Stimulated activated CD8-positive, alpha-beta memory T cell treated with anti-CD3 and anti-CD28 coated beads, Interleukin-4, amount 100 ng/mL, for 4 hours (primary cell): ENCODE data around the gene LRP5.
"Not testable (repeated sequence)": the region's sequence is repeated elsewhere in the genome, so short reads cannot be mapped to it uniquely, and the experiment has no call there.

Source experiments
- DNase-seq, 2 donors: peaks; one replicate each; pipeline ENCODE4 v3.0.0-alpha.2; 2020; ENCODE audit warnings: low read depth in 2 of 2, low spot score in 1 of 2

The LRP5 gene

DNA sequence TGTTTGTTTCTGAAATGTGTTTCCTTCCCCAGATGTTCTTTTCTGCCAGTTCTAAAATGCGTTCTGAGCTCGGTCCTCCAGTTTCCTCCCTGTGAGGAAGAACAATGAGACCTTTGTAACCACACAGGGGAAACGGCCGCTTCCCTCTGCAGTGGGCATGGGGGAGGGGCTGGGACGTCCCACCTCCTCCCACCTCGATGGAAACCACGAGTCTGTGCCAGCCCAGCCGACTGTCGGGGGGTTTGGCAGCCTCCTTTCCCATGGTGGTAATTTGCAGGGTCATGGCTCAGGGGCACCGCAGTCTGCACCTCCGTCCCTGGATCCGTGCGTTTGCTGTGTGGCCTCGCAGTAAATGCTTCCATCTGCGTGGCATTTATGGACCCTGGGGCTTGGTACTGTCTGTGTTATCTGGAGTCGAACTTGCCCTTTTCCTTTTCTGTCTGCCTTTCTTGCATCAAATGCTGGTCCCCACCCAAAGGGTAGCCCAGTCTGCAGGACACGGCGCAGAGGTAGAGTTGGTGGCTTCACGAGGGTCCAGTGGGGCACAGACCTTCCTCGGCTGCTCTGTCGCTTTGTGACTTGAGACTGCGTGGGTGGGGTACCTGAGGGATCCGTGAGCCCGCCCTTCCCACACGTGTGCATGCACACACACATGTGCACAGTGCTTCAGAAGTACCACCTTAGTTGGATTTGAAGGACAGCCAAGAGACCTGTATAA lies 16.1 kb downstream of the LRP5 start:
- no peak for DNase-seq

DNA sequence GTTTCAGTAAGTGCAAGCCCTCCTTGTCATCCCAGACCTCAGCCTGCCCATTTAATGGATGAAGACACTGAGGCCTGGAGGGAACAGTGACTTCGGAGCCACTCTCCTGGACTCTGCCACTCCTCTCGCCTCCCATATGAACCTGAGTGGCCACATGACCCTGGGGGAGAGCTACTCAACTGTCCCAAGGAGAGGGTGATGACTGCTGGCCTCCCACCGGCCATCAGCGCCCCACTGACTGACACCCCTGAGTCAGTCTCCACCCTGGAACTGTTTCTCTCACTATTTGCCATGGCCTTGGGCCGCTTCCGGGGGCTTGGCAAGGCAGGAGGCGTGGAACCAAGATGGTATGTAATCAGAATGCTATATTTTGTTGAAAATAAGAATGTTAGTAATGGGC lies 17.1 kb downstream of the LRP5 start:
- DNase-seq = no peak

DNA sequence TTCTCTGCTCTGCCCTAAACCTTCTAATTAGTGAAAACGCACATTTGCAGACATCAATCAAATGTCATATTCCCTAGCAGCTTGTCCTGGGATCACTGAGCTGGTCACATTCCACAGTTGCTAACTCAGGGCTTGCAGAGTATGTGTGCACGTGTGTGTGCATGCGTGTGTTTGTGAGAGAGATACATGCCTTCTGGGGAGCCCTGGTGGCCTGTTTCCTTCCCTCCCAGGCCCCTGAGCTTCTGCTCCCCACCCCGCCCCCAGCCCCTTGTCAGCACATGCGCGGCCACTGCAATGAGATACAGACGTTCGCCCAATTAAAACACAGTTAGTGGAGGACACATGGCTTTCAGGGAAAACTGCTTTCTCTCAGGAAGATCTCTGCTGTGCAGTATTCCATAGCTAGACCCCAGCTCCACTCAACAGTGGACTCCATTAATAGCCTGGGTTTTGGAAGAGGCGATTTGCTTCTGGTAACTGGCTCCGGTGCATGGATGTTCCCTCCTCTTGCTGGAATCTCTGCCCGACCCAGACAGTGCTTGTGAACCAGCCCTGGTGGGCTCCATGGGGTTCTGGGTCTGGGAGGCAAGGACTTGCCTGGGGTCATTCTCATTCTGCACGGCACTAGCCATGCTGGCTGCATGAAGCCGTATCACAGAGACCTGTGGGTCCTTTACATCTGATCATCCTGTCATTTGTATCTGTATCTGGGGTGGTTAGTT lies 17.7 kb downstream of the LRP5 start:
- DNase-seq = no peak

DNA sequence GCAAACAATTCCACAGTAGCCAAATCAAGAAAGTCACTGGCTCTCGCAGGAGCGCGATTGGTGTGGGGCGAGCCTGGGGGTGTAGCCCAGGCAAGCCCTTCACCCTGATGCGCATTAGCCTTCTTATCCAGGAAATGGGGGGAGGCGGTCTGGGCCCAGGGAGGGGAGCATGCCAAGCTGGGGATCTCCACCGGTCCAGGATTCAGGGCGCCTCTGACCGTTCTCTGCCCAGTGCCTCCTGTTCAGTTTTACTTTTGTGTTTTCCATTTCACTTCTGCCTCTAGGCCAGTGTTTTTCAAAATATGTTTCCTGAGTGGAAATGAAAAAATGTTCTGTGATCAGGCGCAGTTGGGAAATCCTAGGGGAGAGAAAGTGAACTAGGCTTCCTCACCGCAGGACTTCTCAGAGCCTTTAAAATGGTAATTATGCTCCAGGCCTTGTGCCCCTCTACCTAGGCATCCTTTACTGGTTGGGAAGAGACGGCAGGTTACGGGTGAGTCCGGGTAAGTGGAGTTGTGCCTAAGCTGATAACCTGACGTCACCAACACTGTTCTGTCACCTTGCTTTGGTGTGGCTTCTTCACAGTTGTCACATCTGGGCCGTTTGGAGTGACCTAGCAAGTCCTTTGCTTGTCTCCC lies 18.4 kb downstream of the LRP5 start:
- no peak for DNase-seq

DNA sequence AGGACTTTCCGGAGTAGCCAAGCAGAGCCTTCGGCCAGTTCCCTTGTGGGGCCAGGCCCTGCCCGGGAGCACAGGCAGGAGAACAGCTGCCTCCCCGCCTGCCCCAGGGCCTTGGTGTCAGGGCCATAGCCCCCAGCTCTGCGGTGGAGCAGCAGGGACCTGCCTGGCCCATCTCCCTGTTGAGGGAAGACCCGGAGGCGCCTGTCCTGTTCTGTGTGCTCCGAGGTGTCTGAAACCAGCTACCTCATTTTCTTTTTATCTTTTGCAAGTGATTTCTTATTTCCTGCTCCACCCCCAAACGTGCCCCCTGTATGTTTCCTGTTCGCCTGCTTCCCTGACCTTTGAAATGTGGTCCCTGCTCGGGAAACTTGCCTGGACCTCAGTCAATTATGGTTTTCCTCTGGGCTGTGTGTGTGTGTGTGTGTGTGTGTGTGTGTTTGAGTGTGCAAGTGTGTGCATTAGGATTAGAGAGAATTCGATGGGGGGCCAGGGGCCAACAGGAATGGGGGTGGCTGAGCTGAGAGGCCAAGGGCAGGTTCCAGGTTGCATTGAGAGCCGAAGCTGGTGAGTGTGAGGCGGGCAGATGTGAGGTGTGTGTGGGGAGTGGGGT lies 19.1 kb downstream of the LRP5 start:
- DNase-seq = no peak

DNA sequence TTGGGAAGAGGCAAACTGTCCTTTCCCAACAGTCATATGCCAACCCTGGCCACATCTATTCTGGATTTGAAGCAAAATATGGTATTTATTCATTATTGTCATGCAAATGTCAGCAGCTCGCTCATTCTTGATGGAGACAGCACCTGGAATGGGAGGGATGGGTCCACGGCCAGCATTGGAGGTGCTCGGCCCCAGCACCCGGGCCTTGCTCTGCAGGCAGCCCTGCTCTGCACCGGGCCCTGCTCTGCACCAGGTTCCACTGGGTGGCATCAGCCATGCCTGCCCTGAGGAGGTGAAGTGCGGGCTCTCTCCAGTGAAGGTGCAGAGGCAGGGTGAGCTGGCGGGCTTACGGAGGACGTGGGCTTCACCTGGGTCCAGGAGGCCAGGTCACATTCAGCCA lies 19.8 kb downstream of the LRP5 start:
- DNase-seq = no peak

DNA sequence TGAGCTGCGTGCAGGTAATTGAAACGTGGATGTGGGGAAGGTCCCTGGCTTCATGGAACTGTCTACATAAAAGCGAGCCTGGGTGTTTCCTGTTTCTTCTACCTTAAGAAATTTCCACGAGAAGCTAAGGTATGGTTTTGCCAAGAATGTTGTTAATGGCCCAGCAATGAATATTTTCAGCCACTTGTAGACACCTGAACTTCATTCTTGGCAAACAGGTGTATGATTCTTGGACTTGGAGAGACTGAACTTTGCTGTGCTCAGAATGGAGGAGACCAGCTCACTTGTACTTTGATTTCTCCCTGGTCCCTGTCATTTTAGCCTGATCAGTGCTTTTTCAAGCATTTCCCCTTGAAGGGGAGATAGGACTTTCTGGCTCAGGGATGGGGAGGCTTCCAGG lies 20.8 kb downstream of the LRP5 start:
- DNase-seq = no peak

DNA sequence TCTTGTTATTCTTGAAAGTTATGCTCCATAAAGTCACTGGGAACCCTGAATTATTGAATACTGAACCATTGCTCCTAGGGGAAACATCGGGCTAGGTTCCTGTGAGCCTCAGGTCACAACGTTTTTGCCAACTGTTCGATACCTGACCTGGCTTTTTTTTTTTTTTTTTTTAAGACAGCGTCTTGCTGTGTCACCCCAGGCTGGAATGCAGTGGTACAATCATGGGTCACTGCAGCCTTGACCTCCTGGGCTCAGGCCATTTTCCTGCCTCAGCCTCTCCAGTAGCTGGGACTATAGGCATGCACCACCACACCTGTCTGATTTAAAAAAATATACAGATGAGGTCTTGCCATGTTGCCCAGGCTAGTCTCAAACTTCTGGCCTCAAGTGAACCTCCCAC lies 22.5 kb downstream of the LRP5 start:
- DNase-seq = no peak

DNA sequence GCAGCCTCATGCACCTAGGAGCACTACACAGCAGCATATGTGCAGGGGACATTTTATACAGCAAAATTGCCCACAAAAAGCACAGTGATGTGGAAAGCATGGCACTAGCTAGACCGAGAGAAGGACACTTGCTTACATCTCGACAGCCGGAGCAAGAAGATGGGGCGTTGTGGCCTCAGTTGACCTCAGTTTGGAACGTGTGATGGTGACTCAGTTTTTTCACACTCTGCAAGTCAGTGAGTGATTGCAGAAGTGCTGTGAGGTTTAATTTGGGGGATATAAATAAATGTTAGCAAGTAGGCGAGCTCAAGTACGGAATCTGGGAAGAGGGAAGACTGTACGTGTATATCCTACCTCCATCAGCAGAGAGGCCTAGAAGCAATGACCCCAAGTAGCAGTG lies 23.3 kb downstream of the LRP5 start:
- DNase-seq = no peak

DNA sequence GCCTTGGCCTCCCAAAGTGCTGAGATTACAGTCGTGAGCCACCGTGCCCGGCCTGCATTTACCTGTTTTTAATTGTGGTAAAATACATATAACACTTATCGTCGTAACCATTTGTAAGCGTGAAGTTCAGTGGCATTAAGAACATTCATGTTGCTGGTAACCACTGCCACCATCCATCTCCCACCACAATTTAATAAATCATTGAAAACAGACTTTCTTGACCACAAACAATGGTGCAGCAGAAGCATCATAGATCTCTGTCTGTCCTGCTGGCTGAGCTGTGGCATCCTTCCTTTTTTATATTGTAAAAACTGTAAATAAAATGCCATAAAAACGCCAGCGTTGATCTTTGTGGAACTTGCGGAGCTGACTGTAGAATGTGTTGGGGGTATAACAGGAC lies 24.3 kb downstream of the LRP5 start:
- no peak for DNase-seq

DNA sequence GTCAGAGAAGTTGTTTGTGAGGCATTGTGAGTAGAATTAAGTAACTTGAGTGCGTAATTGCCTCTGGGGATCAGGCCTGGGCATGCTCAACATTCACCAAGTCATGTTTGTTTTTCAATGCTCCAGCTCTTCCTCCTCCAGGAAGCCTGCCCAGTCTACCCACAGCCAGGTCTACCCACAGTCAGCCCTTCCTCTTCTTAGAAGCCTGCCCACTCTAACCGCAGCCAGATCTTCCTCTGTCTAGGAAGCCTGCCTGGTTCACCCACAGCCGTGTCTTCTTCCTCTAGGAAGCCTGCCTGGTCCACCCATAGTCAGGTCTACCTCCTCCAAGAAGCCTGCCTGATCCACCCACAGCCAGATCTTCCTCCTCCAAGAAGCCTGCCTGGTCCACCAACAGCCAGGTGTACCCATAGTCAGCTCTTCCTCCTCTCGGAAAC lies 25.0 kb downstream of the LRP5 start:
- no peak for DNase-seq

DNA sequence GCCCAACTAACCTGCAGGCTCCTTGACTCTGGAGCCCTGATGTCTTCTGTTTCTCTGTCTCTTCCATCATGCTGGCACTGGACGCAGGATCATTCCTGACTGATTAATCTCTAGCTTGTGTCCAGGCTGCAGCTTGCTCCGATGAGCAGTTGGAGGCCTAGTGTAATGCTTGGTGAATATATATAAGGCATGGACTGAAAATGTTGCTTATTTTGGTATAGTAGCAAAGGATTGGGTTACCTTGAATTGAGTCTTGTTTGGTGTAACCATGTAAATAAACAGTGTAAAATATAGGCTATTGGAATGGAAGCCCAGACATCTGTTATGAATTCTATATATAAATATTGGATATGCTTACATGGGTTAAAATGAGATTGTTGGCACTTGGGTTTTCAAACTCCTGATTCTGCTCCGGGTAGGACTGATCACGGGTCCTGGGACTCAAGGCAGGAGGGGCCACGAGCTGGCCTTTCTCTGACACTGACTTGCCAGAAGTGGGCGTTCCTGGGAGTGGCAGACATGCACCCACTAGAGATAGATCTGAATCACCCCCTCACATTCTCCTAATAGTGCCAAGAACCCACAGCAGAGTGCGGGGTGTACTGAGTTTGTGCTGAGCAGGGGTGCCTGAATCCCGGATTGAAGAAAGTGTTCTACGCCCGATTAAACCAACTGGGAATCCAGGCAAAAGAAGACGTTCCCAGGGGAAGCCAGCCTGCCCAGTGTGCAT lies 25.8 kb downstream of the LRP5 start:
- DNase-seq = no peak

DNA sequence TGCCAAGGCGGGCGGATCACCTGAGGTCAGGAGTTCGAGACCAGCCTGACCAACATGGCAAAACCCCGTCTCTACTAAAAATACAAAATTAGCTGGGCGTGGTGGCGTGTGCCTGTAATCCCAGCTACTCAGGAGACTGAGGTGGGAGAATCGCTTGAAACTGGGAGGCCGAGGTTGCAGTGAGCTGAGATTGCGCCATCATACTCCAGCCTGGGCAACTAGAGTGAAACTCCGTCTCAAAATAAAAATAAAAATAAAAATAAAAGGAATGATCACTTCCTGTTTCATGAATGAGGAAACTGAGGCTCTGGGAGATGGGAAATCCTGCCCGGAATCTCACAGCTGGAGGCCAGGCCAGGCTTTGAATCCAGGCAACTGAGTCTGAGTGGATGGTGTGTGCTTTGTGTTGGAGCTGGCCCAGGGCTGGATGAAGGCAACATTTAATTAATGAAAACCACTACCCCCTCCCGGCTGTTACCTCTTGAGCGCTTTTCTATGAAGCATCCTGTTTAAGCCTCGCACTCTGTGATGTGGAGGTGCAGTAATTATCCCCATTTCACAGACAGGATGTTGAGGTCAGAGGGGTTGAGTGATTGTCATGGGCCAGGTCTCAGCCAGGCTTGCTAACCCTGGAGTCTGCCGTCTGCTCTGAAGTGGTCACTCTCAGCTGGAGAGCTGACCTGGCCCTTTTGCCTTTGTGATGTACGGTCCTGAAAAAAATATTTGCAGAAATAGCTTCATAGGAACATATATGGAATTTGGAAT lies 27.8 kb downstream of the LRP5 start:
- no peak for DNase-seq

DNA sequence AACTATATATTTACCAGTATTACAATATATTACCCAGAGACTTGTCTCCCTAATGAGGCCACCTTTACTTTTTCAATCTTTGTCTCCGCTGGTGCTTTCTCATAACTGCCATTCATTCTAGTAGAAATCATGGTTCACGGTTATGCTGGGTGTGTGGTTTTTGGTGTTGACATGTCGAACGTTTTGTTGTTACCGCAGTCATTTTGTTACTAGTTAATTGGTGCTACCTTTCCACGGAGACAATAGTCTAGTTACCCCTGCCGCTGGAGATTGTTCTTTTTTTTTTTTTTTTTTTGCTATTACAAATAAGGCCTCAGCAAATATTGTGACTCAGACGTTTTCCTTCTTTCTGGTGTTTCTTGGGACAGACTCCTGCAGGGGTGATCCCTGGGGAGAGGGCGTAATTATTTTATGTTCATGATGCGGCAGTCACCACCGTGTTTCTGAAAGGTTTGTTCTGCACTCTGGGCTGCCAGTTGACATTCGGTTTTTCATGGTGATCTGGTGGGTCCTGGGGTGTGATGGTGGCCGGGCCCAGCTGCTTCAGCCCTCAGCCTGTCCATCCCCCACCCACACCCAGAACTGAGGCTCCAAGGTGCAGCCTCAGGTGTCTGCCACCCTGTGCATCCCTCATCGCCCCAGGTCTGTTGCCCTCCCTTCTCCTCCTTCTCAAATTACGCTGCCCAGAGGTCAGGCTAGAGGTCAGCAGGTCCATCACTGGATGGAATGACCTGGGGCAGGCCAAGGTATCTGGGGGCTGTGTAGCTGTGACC lies 28.6 kb downstream of the LRP5 start:
- no peak for DNase-seq

DNA sequence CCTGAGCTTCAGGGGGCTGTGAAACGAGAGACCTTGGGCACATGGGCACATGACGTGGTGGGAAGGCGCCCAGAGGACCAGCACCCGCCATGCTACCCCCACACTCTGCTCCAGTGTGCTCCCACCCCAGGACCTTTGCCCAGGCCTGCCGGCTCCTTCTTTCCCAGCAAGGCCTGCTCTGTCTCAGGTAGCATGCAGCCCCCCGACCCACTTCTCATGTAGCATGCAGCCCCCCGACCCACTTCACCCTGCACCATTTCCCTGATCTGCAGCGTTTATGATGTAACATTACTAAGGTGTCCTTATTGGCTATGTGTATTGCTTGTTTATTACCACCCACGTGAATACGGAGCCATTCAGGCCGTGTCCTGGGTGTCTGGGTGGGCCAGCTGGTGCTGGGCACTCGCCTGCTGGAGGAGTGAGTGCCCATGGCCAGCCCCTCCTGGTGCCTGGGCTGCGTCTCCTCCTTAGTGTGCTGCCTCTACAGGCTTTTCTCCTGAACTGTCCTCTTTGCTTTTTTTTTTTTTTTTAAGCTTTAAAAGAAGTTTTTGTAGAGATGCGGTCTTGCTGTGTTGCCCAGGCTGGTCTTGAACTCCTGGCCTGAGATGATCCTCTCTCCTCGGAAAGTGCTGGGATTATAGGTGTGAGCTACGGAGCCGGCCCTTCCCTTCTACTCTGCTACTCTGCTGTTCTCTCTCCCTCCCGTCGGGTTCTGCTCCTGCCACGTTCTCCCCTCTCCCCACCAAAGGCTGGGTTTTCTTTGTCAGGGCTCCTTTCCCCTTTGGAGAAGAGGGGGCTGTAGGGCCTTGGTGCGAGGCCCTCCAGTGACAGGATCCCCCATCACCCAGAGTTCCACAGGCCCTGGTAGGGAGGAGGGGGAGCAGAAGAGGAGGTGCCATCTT lies 29.4 kb downstream of the LRP5 start:
- no peak for DNase-seq

DNA sequence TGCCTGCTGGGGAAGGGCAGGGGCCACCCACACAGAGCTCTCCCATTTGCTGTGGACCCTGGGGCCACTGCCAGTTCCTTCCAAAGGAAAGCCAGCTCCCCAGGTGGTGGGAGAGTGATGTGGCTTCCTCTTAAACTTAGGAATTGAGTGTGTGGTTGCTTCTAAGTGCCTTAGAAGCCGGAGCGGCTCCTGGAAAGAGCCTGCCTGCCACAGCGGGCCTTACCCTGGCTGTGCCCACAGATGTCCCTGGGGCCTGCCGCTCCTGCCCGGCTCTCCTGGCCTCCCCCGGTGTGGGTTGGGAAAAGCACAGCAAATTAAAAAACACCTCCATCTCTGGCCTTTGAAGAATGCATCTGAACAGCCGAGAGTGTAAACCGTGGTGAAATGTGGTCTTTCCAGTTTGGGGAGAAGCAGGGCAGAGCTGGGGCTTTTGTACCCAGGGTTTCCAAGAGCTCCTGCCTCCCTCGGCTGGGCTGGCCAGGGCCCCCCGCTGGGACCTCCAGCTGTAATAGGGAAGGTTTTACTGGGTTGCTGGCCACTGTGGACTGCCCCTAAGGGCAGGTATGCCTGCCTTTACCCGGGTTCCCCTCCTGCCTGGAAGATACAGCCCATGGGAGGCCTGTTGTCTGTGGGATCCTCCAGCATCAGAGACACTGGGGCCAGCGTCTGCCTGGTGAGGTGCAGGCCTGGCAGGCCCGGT lies 30.2 kb downstream of the LRP5 start:
- DNase-seq = no peak

DNA sequence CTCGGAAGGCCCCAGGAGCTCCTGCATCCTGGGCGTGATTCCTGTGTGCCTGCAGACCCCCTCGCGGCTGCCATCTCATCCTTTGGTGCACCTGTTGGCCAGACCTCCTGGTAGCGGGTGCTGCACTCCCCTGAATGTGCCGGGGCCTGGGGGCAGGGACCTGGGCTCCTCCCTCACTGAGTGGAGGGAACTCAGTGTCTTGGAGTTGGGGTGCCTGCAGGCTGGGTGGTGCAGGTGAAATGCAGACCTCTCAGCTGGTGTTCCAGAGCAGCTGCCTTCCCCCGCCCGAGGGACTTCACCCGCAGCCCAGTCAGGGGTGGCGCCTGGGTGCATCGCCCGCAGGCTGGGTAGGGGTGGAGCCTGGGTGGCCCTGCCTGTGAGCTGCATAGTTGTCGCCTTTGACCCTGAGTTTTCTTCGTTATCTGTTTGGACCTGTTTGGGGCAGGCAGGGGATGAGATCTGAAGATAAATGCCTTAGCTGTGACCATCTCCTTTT lies 31.4 kb downstream of the LRP5 start:
- DNase-seq = no peak

DNA sequence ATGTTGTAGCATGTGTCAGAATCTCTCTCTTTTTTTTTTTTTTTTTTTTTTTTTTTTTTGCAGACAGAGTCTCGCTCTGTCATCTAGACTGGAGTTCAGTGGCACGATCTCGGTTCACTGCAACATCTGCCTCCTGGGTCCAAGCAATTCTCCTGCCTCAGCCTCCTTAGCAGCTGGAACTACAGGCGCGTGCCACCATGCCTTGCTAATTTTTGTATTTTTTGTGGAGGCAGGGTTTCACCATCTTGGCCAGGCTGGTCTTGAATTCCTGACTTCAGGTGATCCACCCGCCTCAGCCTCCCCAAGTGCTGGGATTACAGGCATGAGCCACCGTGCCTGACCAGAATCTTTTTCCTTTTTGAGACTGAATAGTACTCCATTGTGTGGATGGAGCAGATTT lies 32.4 kb downstream of the LRP5 start:
- DNase-seq = not testable (repeated sequence)
